Astrocyte (in vitro differentiated cells and primary cell): Measurements from ENCODE around the gene NEFH.

ENCODE experiments used
- EZH2 ChIP-seq: IDR thresholded peaks from 2 replicates; pipeline ENCODE4 v1.6.1; 2012; ENCODE audit warnings: mild to moderate bottlenecking, low read length, inconsistent platforms; ENCODE audit not compliant: insufficient read depth
- TF ChIP-seq, protein P1 (sequence below): IDR thresholded peaks from 2 replicates; pipeline ENCODE4 v1.5.1; 2011; ENCODE audit warnings: low read depth, mild to moderate bottlenecking, inconsistent platforms, low read length, moderate library complexity; ENCODE audit not compliant: insufficient read depth

- TF ChIP-seq, protein P1, sequence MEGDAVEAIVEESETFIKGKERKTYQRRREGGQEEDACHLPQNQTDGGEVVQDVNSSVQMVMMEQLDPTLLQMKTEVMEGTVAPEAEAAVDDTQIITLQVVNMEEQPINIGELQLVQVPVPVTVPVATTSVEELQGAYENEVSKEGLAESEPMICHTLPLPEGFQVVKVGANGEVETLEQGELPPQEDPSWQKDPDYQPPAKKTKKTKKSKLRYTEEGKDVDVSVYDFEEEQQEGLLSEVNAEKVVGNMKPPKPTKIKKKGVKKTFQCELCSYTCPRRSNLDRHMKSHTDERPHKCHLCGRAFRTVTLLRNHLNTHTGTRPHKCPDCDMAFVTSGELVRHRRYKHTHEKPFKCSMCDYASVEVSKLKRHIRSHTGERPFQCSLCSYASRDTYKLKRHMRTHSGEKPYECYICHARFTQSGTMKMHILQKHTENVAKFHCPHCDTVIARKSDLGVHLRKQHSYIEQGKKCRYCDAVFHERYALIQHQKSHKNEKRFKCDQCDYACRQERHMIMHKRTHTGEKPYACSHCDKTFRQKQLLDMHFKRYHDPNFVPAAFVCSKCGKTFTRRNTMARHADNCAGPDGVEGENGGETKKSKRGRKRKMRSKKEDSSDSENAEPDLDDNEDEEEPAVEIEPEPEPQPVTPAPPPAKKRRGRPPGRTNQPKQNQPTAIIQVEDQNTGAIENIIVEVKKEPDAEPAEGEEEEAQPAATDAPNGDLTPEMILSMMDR = no peak
- no peak for TF ChIP-seq EZH2
Measured at GRCh38 chr22:29447906-29448305, 32.1 kb upstream of the NEFH start.
